GM11168 (cell line): ENCODE measurements around the gene AP3M1.
"Not testable (repeated sequence)": the region's sequence is repeated elsewhere in the genome, so short reads cannot be mapped to it uniquely, and the experiment has no call there.

Experiments
- in situ Hi-C: fragments of 300-500 bp; cut with MboI; formaldehyde crosslinking; loops from one replicate; pipeline ENCODE4 v1.12.0; 2022; ENCODE audit warnings: low sequenced_read_pairs; ENCODE audit not compliant: unreplicated experiment

AP3M1 gene

DNA sequence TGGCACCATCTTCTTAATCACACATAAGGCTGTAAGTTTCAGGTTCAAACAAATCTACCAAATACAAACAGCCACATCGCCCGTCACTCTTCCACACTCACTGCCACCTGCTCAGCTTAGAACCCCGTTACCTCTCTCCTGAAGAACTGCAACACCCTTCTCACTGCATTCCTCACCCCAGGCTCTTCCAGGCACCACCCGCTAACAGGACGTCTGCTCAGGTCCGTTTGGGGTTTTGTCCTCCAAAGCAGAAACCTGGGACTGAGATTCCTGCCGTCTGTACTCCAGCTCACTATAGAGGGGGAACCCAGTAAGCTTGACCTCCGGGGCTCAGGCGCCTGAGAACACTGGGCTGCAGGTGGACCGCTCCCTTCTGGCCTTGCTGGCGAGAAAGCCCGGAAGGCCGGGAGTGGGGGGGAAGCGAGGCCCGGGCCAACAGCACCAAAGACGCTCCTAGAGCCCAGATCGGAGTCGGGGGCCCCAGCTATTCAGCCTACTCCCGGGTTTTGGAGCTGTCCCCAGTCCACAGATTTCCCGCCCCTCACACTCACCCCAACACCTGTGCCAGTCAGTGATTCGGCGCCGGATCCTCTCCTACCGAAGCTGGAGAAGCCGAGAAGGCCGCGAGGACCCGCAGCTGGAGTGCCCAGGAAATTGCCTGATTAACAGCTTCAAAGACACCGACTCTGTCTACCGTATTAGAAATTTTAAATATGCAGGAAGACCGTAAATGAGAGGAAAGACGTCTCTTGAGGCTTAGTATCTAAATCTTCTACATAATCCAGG lies at the start of gene AP3M1:
Gene AP3M1 (minus strand): TSS at position 625 of the 786 bp plus-strand sequence. CDS start 12,449 bp downstream, outside the sequence.
- in situ Hi-C loops, result no loop called here

DNA sequence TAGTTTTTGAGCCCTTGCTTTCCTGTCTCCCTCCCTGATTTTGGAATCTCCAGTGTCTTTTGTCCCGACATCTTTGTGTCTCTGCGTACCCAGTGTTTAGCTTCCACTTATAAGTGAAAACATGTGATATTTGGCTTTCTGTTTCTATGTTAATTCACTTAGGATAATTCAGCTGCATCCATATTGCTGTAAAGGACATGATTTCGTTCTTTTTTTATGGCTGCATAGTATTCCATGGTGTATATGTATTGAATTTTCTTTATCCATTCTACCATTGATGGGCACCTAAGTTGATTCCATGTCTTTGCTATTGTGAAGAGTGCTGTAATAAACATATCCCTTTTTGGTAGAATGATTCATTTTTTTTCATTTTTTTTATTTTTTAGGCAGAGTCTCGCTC lies 48.7 kb upstream of the AP3M1 start:
- in situ Hi-C loops, result no loop called here

GRCh38 chr10:74194999-74195398 lies 44.4 kb upstream of the AP3M1 start:
- in situ Hi-C loops, result no loop called here

DNA sequence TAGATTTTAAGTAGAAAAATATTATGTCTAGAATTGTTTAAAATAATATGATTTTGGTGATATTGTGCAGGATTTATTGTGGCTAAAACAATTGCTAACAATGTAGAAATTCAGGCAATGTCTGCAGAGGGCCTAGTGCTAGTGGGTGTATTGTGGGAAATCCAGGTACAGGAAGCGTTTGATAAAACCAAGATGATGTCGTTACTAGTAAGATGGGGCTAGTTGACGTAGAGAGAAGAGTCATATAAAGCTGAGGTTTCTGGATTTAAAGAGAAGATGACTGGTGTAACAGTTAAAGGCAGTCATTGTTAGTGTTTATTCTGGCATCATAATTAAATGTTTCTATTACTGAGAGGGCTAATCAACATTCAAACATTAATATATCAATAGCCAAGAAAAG lies 43.9 kb upstream of the AP3M1 start:
- in situ Hi-C loops, result no loop called here

- in situ Hi-C loops, result no loop called here
Observed at GRCh38 chr10:74190494-74190893, 39.9 kb upstream of the AP3M1 start.

DNA sequence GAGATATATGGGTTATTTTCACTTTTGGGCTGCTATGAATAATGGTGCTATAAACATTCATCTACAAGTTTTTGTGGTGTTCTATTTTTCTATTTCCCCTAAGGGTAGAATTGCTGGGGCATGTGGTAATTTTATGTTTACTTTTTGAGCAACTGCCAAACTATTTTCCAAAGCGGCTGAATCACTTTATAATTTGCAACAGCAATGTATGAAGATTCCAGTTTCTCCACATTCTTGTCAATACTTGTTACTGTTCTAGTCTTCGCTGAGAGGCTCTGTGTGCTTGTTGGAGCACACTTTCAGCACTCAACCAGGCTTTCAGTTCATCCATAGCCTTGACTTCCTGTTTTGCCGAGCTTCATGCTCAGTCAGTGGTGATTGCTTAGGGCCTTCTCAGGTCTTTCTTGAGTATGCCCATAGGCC lies 39.4 kb upstream of the AP3M1 start:
- in situ Hi-C loops, result no loop called here

GRCh38 chr10:74188617-74189016 lies 38.0 kb upstream of the AP3M1 start:
- in situ Hi-C loops, result not testable (repeated sequence)

DNA sequence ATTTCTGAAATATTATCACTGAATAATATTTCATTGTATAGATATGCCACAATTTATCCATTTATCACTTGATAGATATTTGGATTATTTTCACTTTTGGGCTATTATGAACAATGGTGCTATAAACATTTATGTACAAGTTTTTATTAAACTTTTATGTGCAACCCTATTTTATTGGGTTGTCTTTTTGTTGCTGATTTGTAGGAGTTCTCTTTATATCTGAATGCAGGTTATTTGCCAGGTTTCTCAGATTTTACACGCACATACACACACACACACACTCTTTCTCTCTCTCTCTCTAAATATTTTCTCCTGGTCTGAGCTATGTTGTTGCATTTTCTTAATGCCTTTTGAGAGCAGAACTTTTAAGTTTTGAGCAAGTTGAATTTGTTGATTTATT lies 36.6 kb upstream of the AP3M1 start:
- in situ Hi-C loops, result no loop called here

DNA sequence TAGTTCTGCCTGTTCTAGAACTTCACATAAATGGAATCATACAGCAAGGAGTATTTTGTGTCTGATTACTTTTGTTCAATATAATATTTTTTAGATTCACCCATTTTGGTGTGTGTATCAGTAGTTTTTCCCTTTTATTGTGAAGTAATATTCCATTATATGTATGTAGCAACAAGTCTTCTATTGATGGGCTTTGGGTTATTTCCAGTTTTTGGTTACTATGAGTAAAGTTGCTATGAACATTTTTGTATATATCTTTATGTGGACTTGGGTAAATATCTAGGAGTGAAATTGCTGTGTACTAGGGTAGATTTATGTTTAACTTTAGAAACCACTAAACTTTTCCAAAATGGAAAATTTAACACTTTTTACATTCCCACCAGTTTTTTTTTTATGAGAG lies 36.0 kb upstream of the AP3M1 start:
- in situ Hi-C loops, result no loop called here

DNA sequence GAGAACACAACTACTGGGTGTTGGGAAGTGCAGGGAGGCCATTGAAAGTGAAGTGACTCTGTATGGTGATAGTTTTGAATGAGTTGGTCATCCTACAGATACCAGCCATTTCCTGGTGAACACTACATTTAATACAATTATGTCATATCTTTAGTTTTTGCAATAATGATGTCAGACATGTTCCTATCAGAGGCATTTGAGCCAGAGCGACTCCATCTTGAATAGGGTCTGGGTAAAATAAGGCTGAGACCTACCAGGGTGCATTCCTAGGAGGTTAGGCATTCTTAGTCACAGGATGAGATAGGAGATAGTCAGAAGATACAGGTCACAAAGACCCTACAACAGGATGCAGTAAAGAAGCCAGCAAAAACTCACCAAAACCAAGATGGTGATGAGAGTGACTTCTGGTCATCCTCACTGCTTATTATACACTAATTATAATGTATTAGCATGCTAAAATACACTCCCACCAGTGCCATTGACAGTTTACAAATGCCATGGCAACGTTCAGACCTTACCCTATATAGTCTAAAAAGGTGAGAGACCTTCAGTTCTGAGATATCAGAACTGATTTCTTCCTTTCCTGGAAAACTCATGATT lies 28.6 kb upstream of the AP3M1 start:
- in situ Hi-C loops, result no loop called here

- in situ Hi-C loops, result no loop called here
Observed at GRCh38 chr10:74178042-74178791, 27.6 kb upstream of the AP3M1 start.

GRCh38 chr10:74177140-74177677 lies 26.6 kb upstream of the AP3M1 start:
- in situ Hi-C loops, result no loop called here

GRCh38 chr10:74176380-74177139 lies 25.9 kb upstream of the AP3M1 start:
- in situ Hi-C loops, result no loop called here

DNA sequence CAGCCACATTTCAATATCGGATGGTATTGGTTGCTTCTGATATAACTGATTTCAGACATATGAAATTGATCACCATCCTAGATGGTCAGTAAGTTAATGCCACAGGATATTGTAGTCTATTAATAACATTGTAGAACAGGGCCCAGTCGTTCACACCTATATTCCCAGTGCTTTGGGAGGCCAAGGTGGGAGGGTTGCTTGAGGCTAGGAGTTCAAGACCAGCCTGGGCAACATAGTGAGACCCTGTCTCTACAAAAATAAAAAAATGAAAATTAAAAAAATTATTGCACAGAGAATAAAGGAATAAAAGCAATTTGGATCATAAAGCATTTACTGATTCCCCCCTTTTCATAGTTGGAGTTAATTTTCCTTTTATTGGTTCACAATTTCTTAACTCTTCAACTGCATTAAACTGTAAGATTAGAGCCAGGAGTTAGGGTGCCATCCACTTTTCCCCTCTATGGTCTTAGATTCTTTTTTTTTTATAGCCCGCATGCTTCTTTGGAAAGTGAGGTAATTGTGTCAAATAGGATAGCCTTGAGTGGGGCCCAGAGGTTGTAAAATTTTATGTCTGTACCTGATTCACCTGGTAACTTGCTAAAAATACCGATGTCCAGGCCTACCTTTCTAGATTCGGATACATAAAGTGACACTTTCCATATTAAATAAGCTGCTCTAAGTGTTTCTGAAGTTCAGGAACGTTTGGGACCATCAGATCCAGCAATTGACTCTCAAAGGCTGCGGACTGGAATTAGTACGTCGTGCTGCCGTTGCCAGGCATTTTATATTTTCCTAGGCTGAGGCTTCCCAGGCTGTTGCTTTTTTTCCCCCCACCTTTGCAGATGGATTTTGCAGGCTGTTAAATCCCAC lies 25.1 kb upstream of the AP3M1 start:
- in situ Hi-C loops, result no loop called here

- in situ Hi-C loops, result no loop called here
Observed at GRCh38 chr10:74174521-74174920, 23.9 kb upstream of the AP3M1 start.

DNA sequence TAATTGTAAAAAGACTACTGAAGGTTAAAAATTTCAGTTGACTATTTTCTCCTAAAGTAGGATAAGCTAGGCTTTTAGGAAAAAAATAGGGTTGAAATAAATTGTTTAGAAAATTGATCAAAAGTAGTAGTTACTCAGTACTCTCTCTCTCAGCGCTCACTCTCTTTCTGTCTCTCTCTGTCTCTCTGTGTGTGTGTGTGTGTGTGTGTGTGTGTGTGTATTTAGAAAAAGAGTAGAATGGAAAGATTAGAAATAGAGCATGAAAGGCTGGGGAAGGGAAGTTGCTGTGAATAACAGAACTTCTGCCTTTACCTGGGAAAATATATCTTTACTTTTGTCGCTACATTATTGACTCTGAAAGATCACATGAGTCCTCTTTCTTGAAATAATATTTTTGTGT lies 21.0 kb upstream of the AP3M1 start:
- in situ Hi-C loops, result no loop called here

GRCh38 chr10:74167443-74167842 lies 16.8 kb upstream of the AP3M1 start:
- in situ Hi-C loops, result no loop called here

DNA sequence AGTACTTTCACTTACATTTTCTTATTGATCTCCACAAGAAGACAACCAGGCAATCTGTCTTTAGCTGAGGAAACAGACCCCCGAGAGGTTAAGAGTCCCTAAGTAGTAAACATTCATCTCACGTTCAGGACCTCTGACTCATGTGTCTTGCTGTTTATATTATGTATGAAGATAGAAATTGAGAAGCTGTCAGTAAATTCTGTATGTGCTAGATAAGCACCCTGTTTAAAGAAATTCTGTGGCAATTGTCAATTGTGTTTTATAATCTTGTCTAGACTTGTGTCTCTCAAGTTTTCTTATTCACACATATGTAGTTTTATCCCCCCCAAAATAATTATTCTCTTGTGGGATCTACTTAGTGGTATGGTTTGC lies 14.9 kb upstream of the AP3M1 start:
- in situ Hi-C loops, result no loop called here

DNA sequence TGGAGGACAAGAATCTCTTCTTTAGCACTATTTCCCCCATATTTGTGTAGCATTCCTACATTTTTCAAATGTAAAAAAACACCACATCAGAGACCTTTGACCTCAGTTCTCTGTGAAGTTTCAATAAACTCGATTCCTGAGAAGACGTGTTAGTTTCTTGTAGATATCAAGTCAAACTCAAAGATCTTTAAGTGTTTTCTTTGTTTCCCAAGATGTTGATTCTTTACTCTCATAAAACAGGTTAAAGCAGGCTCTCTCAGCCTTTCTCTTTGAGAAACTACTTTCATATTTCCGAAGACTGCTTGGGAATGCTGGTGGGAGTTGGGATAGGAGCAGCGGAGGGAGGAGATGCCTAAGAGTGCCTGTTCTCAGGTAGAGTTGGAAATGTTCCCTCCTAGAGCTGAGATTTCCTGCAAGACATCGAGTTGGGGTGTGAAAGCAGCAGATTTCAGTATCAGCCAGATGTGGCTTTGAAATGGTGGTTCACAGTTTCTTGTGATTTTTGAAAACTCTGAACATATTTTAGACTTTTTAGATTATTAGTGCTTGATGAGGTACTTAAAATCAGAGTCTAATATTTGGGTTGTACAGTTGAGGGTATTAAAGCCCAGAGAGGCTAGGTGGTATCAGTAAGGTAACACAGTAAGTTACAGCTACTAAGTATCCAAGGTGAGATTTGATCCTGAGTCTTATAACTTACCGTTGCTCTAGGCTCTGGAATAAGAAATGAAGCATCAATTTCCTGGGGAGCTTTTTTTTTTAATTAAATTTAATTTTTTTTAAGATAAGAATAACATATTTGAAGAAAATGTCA lies 14.3 kb upstream of the AP3M1 start:
- in situ Hi-C loops, result no loop called here
